ENCODE measurements around the gene THAP11. TPM values are rescaled to one million over a fixed set of nuclear protein-coding genes. Genes with fewer than 3 reads are reported as not detected.

THAP11 gene
- total and polyA plus RNA-seq, 2 experiments from 2014 or later: 35.4 to 36.7 TPM

GRCh38 chr16:67879462-67879861 is 37.3 kb downstream of the THAP11 start:
- no peak for TF ChIP-seq EZH2phosphoT487 (IDR thresholded peaks at IDR 0.05; ENCODE audit: low read depth, severe bottlenecking, unreplicated experiment)
- TF ChIP-seq CTCF (IDR thresholded peaks at IDR 0.05; ENCODE audit: poor library complexity): no peak
- no peak for TF ChIP-seq EZH2 (IDR thresholded peaks at IDR 0.05; ENCODE audit: borderline replicate concordance)
- H3K9me3 ChIP-seq (ENCODE audit: low read depth): no peaks in the 10 kb centered on the region
- 95% methylated on average over 12 of the region's 12 CpGs for whole genome bisulfite sequencing (ENCODE audit: low lambda C conversion rate, missing lambda C conversion rate)
- H3K27ac ChIP-seq: no peak overlapping the region
- H3K36me3 ChIP-seq (replicated peaks; ENCODE audit: insufficient read depth, low read depth): no peaks in the 10 kb centered on the region
- H4K20me1 ChIP-seq (ENCODE audit: insufficient read depth, poor library complexity, severe bottlenecking): peaks cover 9% of the 10 kb centered on the region
- no peak for DNase-seq (ENCODE audit: low spot score)
- H3K4me3 ChIP-seq: no peak overlapping the region
- H3K79me2 ChIP-seq: peaks cover 25% of the 10 kb centered on the region
- peaks cover 8% of the 10 kb centered on the region for H3K4me1 ChIP-seq (ENCODE audit: insufficient read depth)
- no peaks in the 10 kb centered on the region for H3K9me2 ChIP-seq (replicated peaks; ENCODE audit: insufficient read depth)
- no peak overlapping the region for H2AFZ ChIP-seq
- no peaks in the 10 kb centered on the region for H3K27me3 ChIP-seq
- H3K4me2 ChIP-seq: no peak overlapping the region

DNA sequence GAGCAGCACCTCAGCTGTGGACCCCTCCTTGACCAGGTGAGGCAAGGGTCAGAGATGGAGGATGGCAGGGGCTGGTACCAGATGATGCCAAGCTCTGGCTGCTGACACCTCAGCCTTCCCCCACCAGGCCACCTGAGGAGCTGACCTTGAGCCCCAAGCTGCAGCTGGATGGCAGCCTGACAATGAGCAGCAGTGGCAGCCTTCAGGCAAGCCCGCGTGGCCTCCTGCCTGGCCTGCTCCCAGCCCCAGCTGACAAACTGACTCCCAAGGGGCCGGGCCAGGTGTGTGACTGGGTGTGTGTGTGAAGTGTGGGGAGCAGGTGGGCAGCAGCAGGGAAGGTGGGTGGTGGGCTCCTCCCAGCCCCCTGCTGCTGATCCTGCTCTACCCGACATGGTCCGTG is 37.8 kb downstream of the THAP11 start:
- WGBS (ENCODE audit: low lambda C conversion rate, missing lambda C conversion rate): 91% methylated on average over 5 of the region's 5 CpGs
- Histone ChIP-seq H3K4me3 (no peak overlapping the region), H3K4me2 (no peak overlapping the region), H3K4me1 (ENCODE audit: insufficient read depth) (peaks cover 3% of the 10 kb centered on the region), H3K79me2 (peaks cover 20% of the 10 kb centered on the region), H3K9me2 (replicated peaks; ENCODE audit: insufficient read depth) (no peaks in the 10 kb centered on the region), H2AFZ (no peak overlapping the region), H3K36me3 (replicated peaks; ENCODE audit: insufficient read depth, low read depth) (no peaks in the 10 kb centered on the region), H3K27me3 (no peaks in the 10 kb centered on the region), H3K27ac (no peak overlapping the region), H3K9me3 (ENCODE audit: low read depth) (no peaks in the 10 kb centered on the region), H4K20me1 (ENCODE audit: insufficient read depth, poor library complexity, severe bottlenecking) (peaks cover 4% of the 10 kb centered on the region)
- TF ChIP-seq EZH2phosphoT487 (IDR thresholded peaks at IDR 0.05; ENCODE audit: low read depth, severe bottlenecking, unreplicated experiment) (no peak), CTCF (IDR thresholded peaks at IDR 0.05; ENCODE audit: poor library complexity) (no peak), EZH2 (IDR thresholded peaks at IDR 0.05; ENCODE audit: borderline replicate concordance) (no peak)
- no peak for DNase-seq (ENCODE audit: low spot score)

DNA sequence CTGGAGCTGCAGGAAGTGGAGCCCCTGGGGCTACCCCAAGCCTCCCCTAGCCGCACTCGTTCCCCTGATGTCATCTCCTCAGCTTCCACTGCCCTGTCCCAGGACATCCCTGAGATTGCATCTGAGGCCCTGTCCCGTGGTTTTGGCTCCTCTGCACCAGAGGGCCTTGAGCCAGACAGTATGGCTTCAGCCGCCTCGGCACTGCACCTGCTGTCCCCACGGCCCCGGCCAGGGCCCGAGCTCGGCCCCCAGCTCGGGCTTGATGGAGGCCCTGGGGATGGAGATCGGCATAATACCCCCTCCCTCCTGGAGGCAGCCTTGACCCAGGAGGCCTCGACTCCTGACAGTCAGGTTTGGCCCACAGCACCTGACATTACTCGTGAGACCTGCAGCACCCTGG is 38.5 kb downstream of the THAP11 start:
- no peaks in the 10 kb centered on the region for H3K9me2 ChIP-seq (replicated peaks; ENCODE audit: insufficient read depth)
- no peaks in the 10 kb centered on the region for H3K27me3 ChIP-seq
- no peak overlapping the region for H2AFZ ChIP-seq
- H3K4me2 ChIP-seq: no peak overlapping the region
- peaks cover 3% of the 10 kb centered on the region for H3K4me1 ChIP-seq (ENCODE audit: insufficient read depth)
- no peak for TF ChIP-seq EZH2phosphoT487 (IDR thresholded peaks at IDR 0.05; ENCODE audit: low read depth, severe bottlenecking, unreplicated experiment)
- TF ChIP-seq CTCF (IDR thresholded peaks at IDR 0.05; ENCODE audit: poor library complexity): no peak
- no peak for TF ChIP-seq EZH2 (IDR thresholded peaks at IDR 0.05; ENCODE audit: borderline replicate concordance)
- 97% methylated on average over 13 of the region's 13 CpGs for WGBS (ENCODE audit: low lambda C conversion rate, missing lambda C conversion rate)
- no peak overlapping the region for H3K4me3 ChIP-seq
- DNase-seq (ENCODE audit: low spot score): no peak
- H3K27ac ChIP-seq: no peak overlapping the region
- H3K79me2 ChIP-seq: peaks cover 13% of the 10 kb centered on the region
- no peaks in the 10 kb centered on the region for H4K20me1 ChIP-seq (ENCODE audit: insufficient read depth, poor library complexity, severe bottlenecking)
- no peaks in the 10 kb centered on the region for H3K36me3 ChIP-seq (replicated peaks; ENCODE audit: insufficient read depth, low read depth)
- no peaks in the 10 kb centered on the region for H3K9me3 ChIP-seq (ENCODE audit: low read depth)

Data from hepatocyte (in vitro differentiated cells).